GM19452 (cell line): ENCODE data around the gene TMEM63B.
"Not testable (repeated sequence)": the region's sequence is repeated elsewhere in the genome, so short reads cannot be mapped to it uniquely, and the experiment has no call there.

ENCODE experiments used
- ATAC-seq: cut with Tn5 transposase; IDR thresholded peaks from one replicate; pipeline ENCODE4 v1.9.1; 2021; ENCODE audit not compliant: unreplicated experiment

TMEM63B gene

GRCh38 chr6:44169154-44169553, 41.8 kb downstream of the TMEM63B start:
- no peak for ATAC-seq

GRCh38 chr6:44169886-44170570, 42.7 kb downstream of the TMEM63B start:
- no peak for ATAC-seq

GRCh38 chr6:44171899-44172546, 44.7 kb downstream of the TMEM63B start:
- ATAC-seq: no peak

GRCh38 chr6:44172731-44173500, 45.6 kb downstream of the TMEM63B start:
- peak; percentile 78 for ATAC-seq

GRCh38 chr6:44176130-44176761, 48.9 kb downstream of the TMEM63B start:
- no peak for ATAC-seq

DNA sequence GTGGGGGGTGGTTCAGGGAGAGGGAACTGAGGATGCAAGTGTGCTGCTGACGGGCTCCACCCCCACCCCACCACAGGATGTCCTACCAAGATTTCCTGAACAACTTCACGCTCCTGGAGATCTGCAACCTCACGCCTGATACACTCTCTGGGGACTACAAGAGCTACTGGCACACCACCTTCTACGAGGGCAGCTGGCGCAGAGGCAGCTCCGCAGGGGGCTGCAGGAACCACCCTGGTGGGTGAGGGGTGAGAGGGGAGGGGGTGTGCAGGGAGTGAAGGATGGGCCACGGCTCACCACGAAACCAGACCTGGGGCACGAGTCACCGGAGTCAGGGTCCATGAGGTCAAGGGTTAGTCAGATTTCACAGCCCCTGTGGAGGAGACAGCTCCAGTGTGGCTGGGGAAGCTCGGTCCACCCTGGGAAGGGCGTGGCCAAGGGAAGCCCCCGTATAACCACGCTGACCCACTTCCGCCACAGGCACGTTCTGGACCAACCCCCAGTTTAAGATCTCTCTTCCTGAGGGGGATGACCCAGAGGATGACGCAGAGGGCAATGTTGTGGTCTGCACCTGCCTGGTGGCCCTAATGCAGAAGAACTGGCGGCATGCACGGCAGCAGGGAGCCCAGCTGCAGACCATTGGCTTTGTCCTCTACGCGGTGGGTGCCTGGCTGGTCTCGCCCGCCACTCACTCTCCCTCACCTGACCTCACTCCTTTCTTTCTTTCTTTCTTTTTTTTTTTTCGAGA, 49.6 kb downstream of the TMEM63B start:
- ATAC-seq: peak; percentile 55

GRCh38 chr6:44177691-44178423, 50.5 kb downstream of the TMEM63B start:
- ATAC-seq: no peak

GRCh38 chr6:44178424-44179071, 51.2 kb downstream of the TMEM63B start:
- ATAC-seq: no peak

DNA sequence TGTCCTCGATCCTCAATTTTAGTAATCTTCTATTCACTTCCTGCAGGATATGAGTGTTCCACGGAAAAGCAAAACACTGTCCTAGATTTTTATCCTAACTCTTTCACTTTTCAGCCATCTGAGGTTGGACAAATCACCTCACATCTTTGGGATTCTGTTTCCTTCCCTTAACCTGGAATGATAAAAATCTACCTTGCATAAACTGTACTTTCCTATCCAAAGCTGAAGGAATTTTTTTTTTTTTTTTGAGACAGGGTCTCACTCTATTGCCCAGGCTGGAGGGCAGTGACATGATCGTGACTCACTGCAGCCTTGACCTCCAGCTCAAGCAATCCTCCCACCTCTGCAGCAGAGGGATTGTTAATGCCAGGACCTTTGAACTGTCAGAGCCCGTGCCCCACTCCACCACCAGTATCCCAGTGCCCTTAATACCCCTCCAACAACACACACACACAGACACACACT, 51.8 kb downstream of the TMEM63B start:
- ATAC-seq: no peak

GRCh38 chr6:44179648-44180047, 52.3 kb downstream of the TMEM63B start:
- ATAC-seq: no peak

DNA sequence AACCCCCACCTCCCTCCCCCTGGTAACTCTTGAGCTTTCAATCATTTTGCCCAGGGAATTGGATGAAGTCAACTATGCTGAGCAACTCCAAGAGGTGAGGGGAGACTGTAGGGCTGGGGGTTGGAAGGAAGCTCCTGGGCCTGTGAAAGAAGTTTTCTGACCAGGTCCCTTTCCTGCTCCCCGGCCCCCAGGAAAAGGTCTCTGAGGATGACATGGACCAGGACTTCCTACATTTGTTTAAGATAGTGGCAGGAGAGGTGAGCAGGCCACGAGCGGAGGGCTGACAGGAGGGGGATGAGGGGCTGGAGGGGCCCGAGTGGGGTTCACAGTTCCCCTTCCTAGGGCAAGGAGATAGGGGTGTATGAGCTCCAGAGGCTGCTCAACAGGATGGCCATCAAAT, 53.1 kb downstream of the TMEM63B start:
- ATAC-seq: no peak

DNA sequence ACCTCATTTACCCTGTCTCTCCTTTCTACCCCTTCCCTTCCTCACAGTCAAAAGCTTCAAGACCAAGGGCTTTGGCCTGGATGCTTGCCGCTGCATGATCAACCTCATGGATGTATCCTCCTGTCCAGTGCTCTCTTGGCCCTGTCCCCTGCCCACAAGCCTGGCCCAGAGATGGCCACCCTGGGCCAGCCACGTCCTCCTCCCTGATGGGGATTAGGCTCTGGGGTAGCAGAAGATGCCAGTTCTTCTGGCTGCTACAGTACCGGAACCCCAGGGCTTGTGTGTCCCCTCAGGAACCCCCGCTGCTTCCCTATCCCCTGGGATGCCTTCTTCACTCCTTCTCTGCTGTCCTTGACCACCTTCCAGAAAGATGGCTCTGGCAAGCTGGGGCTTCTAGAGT, 53.5 kb downstream of the TMEM63B start:
- no peak for ATAC-seq

DNA sequence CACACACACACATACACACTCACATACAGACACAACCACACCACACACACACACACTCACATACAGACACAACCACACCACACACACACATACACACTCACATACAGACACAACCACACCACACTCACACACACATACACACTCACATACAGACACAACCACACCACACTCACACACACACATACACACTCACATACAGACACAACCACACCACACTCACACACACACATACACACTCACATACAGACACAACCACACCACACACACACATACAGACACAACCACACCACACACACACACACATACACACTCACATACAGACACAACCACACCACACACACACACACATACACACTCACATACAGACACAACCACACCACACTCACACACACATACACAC, 54.4 kb downstream of the TMEM63B start:
- ATAC-seq: not testable (repeated sequence)

GRCh38 chr6:44182911-44183390, 55.6 kb downstream of the TMEM63B start:
- no peak for ATAC-seq

DNA sequence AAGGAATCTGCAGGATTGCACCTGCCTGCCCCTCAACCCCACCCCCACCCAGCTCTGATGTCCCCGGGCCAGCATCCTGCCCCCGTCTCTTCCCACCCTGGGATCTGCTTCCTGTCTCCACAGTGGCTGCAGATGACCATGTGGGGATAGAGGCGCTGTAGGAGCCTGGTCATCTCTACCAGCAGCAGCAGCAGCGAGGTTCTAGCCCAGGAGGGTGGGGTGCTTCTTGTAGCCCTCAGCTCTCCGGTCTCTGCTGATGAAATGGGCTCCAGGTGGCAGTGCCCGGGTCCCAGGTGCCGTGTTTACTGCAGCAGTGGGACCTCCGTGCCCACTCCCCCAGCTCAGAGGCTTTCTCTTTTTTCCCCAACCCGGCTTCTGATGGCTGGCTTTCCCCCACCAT, 56.4 kb downstream of the TMEM63B start:
- no peak for ATAC-seq

- not testable (repeated sequence) for ATAC-seq
Observed at GRCh38 chr6:44185356-44185755, 58.0 kb downstream of the TMEM63B start.

DNA sequence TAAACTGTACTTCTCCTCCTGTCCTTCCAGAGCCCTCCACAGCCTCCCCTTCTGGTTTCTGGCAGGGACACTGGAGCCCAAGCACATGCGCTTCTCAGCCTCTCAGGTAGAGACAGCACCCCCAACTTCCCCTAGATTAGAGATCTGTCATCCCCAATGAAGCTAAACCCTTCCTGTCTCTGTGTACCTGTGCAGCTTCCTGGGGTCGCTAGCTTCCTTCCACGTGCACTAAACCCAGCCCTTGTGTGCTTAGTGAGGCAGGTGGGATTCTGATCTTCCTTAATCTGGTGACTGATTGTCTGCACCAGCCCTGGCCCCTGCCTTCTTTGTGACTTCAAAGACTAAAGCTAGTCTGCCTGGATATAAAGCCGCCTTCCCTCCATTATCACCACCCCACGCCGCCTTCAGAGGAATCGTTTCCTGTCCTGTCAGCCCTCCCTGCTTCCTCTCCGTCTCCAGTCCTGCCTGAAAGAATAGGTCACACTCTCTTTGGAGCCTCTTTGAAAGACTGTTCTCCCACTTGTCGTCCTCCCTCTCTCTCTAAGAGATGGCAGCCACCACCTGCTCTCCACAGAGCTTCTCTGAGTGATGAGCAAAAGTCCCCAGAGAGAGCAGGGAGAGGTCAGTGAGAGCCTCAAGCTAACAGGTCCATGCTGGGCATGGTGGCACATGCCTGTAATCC, 58.7 kb downstream of the TMEM63B start:
- ATAC-seq: no peak

DNA sequence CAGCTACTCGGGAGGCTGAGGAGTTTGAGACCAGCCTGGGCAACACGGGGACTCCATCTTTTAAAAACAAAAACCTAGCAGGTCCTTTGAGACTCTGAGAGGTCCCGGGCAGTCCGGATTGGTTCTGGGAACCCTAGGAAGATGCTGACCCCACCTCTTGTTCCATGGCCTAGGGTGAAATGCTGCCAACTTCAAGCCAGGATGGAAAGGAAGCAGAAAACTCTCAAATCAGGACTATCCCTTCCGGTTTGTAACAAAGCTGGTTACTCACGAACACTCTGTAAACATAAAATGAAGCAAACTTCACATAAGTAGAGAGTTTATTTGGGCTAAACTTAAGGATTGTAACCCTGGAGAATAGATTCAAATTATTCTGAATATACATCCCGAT, 59.3 kb downstream of the TMEM63B start:
- no peak for ATAC-seq

- ATAC-seq: no peak
Observed at GRCh38 chr6:44188819-44189218, 61.5 kb downstream of the TMEM63B start.
